HepG2 (cell line): Measurements from ENCODE around the gene TBC1D7. TPM values are rescaled to one million over a fixed set of nuclear protein-coding genes. Genes with fewer than 3 reads are reported as not detected.
A peak's percentile ranks its signal among the peaks of the same experiment; 100 is the strongest.

ENCODE experiments used
- AGO1 ChIP-seq: fragments of 200-400 bp; formaldehyde crosslinking; IDR thresholded peaks from 2 replicates; pipeline ENCODE4 v1.6.1; 2017; ENCODE audit warnings: mild to moderate bottlenecking, low read depth, low read length, moderate library complexity; ENCODE audit not compliant: poor library complexity, severe bottlenecking
- ETV5 ChIP-seq: IDR thresholded peaks from 2 replicates; pipeline ENCODE4 v1.6.1; 2018; ENCODE audit warnings: missing biosample characterization, missing genetic modification reagents, inconsistent platforms, borderline replicate concordance
- EZH2 ChIP-seq: conservative IDR thresholded peaks from 2 replicates; pipeline ENCODE4 v1.6.1; 2012; ENCODE audit warnings: mild to moderate bottlenecking, low read depth, low read length, moderate library complexity
- HMGA1 ChIP-seq: sonication (generic); formaldehyde crosslinking; conservative IDR thresholded peaks from 2 replicates; pipeline ENCODE4 v1.4.0; 2020; ENCODE audit warnings: missing genetic modification reagents
- IKZF4 ChIP-seq: sonication (generic); formaldehyde crosslinking; IDR thresholded peaks from 2 replicates; pipeline ENCODE4 v1.5.1; 2020; ENCODE audit warnings: borderline replicate concordance, mild to moderate bottlenecking, low read depth, missing genetic modification reagents; ENCODE audit errors: not compliant biosample characterization
- MAFG ChIP-seq: sonication (generic); formaldehyde crosslinking; IDR thresholded peaks from 2 replicates; pipeline ENCODE4 v1.5.1; 2020; ENCODE audit warnings: mild to moderate bottlenecking, missing genetic modification reagents
- PLRG1 ChIP-seq: fragments of 450-650 bp; conservative IDR thresholded peaks from 2 replicates; pipeline ENCODE4 v1.6.1; 2016
- POLR2A ChIP-seq, 2 experiments: IDR thresholded peaks; 2 replicates each; pipeline ENCODE4 v1.6.1; 2011; ENCODE audit warnings: low read depth in 2 of 2, low read length in 2 of 2, mild to moderate bottlenecking in 1 of 2, moderate library complexity in 1 of 2; ENCODE audit not compliant: insufficient read depth in 1 of 2
- REXO4 ChIP-seq: sonication (generic); formaldehyde crosslinking; IDR thresholded peaks from 2 replicates; pipeline ENCODE4 v1.8.0; 2022; ENCODE audit warnings: missing genetic modification reagents, mild to moderate bottlenecking, borderline replicate concordance
- SP2 ChIP-seq: sonication (generic); formaldehyde crosslinking; IDR thresholded peaks from 2 replicates; pipeline ENCODE4 v1.5.1; 2020; ENCODE audit warnings: mild to moderate bottlenecking, missing genetic modification reagents
- ZFP91 ChIP-seq: sonication (generic); formaldehyde crosslinking; IDR thresholded peaks from 2 replicates; pipeline ENCODE4 v1.9.0; 2022; ENCODE audit warnings: missing genetic modification reagents, mild to moderate bottlenecking, borderline replicate concordance
- ZNF30 ChIP-seq: sonication (generic); formaldehyde crosslinking; IDR thresholded peaks from 2 replicates; pipeline ENCODE4 v1.5.0; 2020; ENCODE audit warnings: mild to moderate bottlenecking, missing genetic modification reagents
- ZNF337 ChIP-seq: sonication (generic); formaldehyde crosslinking; IDR thresholded peaks from 2 replicates; pipeline ENCODE4 v1.5.1; 2020; ENCODE audit warnings: missing genetic modification reagents, low read depth, mild to moderate bottlenecking, borderline replicate concordance
- ZNF496 ChIP-seq: sonication (generic); formaldehyde crosslinking; IDR thresholded peaks from 2 replicates; pipeline ENCODE4 v1.8.1; 2023; ENCODE audit warnings: mild to moderate bottlenecking, moderate library complexity, missing genetic modification reagents; ENCODE audit not compliant: insufficient replicate concordance
- polyA plus RNA-seq, 8 experiments: library from polyadenylated mRNA; depleted of rRNA in 3 of 8; stranded (reverse) in 7 of 8; unstranded in 1 of 8; fragments of >200 nt; fragmentation: Illumina TruSeq in 4 of 8; extraction: Trizol in 4 of 8; gene quantifications; 2 replicates each; pipeline versions ENCODE4 v1.2.1 to v1.2.3, GENCODE V29; 2011 to 2016; ENCODE audit warnings: low read depth in 4 of 8, missing spikeins in 1 of 8, mixed read lengths in 1 of 8; ENCODE audit not compliant: insufficient read depth in 1 of 8
- total RNA-seq, 5 experiments: library from RNA; depleted of rRNA; stranded (reverse); fragments of >200 nt; fragmentation: Illumina TruSeq; extraction: Trizol; gene quantifications; 2 replicates each; pipeline ENCODE4 v1.2.3, GENCODE V29; 2016; ENCODE audit warnings: low read depth in 1 of 5
- TF ChIP-seq, protein P1 (sequence below): sonication (generic); formaldehyde crosslinking; IDR thresholded peaks from 2 replicates; pipeline ENCODE4 v1.4.0; 2020; ENCODE audit warnings: missing genetic modification reagents
- TF ChIP-seq, protein P2 (sequence below): sonication (generic); formaldehyde crosslinking; IDR thresholded peaks from 2 replicates; pipeline ENCODE4 v1.4.0; 2020; ENCODE audit warnings: missing genetic modification reagents; ENCODE audit errors: not compliant biosample characterization
- TF ChIP-seq, protein P3 (sequence below): sonication (generic); formaldehyde crosslinking; IDR thresholded peaks from 2 replicates; pipeline ENCODE4 v1.4.0; 2020; ENCODE audit warnings: missing genetic modification reagents, mild to moderate bottlenecking, borderline replicate concordance

The TBC1D7 gene
- total and polyA plus RNA-seq, 2 of the 13 experiments (the other 11 are each of a cell fraction or from before 2014, with no cell fraction given) = 23.3 to 30.8 TPM

DNA sequence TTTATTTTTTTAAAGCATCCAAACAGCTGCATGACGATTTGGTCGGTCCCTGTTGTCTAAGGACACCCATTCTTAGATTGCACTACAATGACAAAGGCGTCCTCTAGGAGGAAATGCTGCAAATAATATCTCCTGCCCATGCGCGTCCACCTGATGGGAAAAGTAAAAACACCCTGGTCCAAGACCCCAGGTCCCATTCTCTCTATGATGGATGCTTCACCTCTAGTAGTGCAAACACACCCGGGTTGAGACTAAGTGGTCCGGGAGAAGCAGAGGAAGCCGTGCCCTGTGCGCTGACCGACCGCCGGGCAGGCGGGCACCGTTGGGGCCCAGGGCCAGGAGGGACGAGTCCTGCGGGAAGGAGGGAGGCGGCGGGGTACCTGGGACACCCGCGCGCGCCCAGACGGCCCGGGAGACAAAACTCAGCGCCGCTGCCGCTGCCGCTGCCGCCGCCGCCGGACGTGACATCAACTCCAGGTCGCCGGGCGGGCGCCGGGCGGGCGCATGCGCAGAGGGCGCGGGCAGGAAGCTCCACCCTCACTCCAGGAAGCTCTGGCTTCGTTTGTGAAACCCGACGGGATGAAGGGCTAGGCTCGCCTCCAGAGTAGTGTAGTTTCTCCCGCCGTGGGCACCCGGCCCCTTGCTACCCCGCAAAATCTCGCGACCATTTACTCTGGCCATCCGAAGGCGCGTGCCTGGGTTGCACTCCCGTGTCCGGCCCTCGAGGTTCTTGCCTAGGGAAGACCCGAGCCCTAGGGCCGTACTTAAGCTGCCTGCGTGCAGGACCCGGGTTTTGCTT, at the start of gene TBC1D7 (continued):
- TF ChIP-seq PLRG1 (no peak), ETV5 (CRISPR knock-in tag) (peak; percentile 62), ZNF30 (CRISPR knock-in tag) (no peak; the same call in 1 of the 2 replicates), ZFP91 (CRISPR knock-in tag) (peak; percentile 91; the same call in 1 of the 2 replicates), REXO4 (CRISPR knock-in tag) (no peak), IKZF4 (CRISPR knock-in tag) (peak; percentile 66), ZNF496 (CRISPR knock-in tag) (no peak), POLR2A (IDR thresholded peaks at IDR 0.05; ENCODE audit: insufficient read depth in 1 of 2, low read depth in 2 of 2, low read length in 2 of 2) (peak; percentile 74 to 94), HMGA1 (no peak), EZH2 (no peak), SP2 (CRISPR knock-in tag) (0 out of 2 replicates have a peak, but pooled peaks have one; percentile 37), ZNF337 (CRISPR knock-in tag) (no peak), AGO1 (no peak), MAFG (CRISPR knock-in tag) (peak; percentile 31; the same call in 1 of the 2 replicates)
- TF ChIP-seq, protein P1, sequence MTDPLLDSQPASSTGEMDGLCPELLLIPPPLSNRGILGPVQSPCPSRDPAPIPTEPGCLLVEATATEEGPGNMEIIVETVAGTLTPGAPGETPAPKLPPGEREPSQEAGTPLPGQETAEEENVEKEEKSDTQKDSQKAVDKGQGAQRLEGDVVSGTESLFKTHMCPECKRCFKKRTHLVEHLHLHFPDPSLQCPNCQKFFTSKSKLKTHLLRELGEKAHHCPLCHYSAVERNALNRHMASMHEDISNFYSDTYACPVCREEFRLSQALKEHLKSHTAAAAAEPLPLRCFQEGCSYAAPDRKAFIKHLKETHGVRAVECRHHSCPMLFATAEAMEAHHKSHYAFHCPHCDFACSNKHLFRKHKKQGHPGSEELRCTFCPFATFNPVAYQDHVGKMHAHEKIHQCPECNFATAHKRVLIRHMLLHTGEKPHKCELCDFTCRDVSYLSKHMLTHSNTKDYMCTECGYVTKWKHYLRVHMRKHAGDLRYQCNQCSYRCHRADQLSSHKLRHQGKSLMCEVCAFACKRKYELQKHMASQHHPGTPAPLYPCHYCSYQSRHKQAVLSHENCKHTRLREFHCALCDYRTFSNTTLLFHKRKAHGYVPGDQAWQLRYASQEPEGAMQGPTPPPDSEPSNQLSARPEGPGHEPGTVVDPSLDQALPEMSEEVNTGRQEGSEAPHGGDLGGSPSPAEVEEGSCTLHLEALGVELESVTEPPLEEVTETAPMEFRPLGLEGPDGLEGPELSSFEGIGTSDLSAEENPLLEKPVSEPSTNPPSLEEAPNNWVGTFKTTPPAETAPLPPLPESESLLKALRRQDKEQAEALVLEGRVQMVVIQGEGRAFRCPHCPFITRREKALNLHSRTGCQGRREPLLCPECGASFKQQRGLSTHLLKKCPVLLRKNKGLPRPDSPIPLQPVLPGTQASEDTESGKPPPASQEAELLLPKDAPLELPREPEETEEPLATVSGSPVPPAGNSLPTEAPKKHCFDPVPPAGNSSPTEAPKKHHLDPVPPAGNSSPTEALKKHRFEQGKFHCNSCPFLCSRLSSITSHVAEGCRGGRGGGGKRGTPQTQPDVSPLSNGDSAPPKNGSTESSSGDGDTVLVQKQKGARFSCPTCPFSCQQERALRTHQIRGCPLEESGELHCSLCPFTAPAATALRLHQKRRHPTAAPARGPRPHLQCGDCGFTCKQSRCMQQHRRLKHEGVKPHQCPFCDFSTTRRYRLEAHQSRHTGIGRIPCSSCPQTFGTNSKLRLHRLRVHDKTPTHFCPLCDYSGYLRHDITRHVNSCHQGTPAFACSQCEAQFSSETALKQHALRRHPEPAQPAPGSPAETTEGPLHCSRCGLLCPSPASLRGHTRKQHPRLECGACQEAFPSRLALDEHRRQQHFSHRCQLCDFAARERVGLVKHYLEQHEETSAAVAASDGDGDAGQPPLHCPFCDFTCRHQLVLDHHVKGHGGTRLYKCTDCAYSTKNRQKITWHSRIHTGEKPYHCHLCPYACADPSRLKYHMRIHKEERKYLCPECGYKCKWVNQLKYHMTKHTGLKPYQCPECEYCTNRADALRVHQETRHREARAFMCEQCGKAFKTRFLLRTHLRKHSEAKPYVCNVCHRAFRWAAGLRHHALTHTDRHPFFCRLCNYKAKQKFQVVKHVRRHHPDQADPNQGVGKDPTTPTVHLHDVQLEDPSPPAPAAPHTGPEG = peak; percentile 14; the same call in 1 of the 2 replicates
- TF ChIP-seq, protein P2, sequence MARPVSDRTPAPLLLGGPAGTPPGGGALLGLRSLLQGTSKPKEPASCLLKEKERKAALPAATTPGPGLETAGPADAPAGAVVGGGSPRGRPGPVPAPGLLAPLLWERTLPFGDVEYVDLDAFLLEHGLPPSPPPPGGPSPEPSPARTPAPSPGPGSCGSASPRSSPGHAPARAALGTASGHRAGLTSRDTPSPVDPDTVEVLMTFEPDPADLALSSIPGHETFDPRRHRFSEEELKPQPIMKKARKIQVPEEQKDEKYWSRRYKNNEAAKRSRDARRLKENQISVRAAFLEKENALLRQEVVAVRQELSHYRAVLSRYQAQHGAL (CRISPR knock-in tag) = no peak
- TF ChIP-seq, protein P3, sequence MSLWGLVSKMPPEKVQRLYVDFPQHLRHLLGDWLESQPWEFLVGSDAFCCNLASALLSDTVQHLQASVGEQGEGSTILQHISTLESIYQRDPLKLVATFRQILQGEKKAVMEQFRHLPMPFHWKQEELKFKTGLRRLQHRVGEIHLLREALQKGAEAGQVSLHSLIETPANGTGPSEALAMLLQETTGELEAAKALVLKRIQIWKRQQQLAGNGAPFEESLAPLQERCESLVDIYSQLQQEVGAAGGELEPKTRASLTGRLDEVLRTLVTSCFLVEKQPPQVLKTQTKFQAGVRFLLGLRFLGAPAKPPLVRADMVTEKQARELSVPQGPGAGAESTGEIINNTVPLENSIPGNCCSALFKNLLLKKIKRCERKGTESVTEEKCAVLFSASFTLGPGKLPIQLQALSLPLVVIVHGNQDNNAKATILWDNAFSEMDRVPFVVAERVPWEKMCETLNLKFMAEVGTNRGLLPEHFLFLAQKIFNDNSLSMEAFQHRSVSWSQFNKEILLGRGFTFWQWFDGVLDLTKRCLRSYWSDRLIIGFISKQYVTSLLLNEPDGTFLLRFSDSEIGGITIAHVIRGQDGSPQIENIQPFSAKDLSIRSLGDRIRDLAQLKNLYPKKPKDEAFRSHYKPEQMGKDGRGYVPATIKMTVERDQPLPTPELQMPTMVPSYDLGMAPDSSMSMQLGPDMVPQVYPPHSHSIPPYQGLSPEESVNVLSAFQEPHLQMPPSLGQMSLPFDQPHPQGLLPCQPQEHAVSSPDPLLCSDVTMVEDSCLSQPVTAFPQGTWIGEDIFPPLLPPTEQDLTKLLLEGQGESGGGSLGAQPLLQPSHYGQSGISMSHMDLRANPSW (CRISPR knock-in tag) = peak; percentile 57
